ENCODE results near the gene ABLIM2.

The ABLIM2 gene

DNA sequence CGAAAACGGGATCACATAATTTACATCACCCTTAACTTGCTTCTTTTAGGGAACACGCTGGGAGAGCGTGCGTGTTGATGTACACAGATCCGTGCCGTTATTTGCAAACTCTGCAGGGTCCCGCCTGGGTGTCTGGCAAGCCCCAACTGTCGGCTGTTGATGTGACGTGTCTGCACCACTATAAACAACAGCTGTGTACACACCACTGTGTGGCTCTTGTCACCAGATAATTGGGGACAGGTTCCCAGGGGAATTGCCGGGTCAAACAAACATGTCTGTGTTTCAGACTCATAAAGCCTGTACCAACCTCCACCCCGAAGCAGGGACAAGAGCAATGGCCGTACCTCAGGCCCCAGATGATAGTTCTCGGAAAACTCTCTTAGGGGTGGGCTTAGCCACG is 113.9 kb downstream of the ABLIM2 start:
- TF ChIP-seq, protein P1, sequence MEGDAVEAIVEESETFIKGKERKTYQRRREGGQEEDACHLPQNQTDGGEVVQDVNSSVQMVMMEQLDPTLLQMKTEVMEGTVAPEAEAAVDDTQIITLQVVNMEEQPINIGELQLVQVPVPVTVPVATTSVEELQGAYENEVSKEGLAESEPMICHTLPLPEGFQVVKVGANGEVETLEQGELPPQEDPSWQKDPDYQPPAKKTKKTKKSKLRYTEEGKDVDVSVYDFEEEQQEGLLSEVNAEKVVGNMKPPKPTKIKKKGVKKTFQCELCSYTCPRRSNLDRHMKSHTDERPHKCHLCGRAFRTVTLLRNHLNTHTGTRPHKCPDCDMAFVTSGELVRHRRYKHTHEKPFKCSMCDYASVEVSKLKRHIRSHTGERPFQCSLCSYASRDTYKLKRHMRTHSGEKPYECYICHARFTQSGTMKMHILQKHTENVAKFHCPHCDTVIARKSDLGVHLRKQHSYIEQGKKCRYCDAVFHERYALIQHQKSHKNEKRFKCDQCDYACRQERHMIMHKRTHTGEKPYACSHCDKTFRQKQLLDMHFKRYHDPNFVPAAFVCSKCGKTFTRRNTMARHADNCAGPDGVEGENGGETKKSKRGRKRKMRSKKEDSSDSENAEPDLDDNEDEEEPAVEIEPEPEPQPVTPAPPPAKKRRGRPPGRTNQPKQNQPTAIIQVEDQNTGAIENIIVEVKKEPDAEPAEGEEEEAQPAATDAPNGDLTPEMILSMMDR (conservative IDR thresholded peaks at IDR 0.05; ENCODE audit: low read depth, low read length): no peak
- H3K4me3 ChIP-seq (ENCODE audit: low read length): no peak overlapping the region
- DNase-seq (ENCODE audit: low read depth): no peak

DNA sequence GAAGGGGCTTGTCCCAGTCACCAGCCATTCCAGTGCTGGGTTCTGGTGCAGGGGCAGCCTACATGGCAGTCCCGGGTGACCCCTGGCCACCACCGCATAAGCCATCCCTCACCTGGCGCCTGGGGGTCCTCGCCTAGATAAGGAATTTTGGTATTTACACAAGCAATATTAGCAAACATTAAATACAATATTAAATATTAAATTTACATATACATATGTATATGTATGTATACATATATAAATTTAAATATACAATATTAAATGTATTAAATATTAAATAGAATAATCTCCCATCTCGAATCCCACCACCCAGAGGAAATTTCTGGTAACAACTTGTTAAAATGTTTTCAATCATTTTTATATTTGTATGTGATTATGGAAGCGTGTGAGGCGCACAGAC is 114.4 kb downstream of the ABLIM2 start:
- TF ChIP-seq, protein P1 (conservative IDR thresholded peaks at IDR 0.05; ENCODE audit: low read depth, low read length): no peak
- DNase-seq (ENCODE audit: low read depth): no peak
- H3K4me3 ChIP-seq (ENCODE audit: low read length): no peak overlapping the region

DNA sequence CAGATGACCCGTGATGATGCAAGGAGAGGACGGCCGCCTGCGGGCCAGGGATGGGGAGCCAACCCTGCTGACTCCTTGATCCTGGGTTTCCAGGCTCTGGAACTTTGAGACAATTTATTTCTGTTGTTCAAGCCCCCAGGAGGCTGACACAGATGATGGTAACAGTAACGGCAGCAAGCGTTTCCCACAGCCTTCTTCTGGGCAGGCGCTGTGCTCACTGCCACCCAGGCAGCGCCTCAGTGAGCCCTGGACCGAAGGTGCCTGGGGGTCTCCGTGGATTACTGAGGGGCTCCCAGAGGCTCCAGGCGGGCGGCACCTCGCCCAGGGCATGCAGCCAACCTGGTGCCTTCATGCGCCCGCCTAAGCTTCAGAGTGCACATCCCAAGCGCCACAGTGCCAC is 115.0 kb downstream of the ABLIM2 start:
- H3K4me3 ChIP-seq (ENCODE audit: low read length): no peak overlapping the region
- no peak for DNase-seq (ENCODE audit: low read depth)
- TF ChIP-seq, protein P1 (conservative IDR thresholded peaks at IDR 0.05; ENCODE audit: low read depth, low read length): no peak

DNA sequence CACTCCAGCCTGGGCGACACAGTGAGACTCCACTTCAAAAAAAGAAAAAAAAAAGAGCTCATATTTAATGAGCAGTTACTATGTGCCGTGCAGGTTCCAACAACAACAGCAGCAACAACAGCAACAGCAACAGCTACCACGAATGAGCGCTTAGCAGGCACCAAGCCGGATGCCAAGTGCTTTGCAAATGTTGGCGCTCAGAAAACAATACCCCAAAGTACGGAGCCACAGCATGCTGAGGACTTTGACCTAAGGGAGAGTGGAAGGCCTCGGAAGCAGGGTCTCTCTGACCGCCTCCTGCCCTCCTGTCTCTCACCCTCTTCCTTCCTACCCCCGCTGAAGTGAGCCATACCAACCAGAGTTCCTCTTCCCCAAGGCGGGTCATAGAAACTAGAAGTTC is 116.7 kb downstream of the ABLIM2 start:
- TF ChIP-seq, protein P1 (conservative IDR thresholded peaks at IDR 0.05; ENCODE audit: low read depth, low read length): no peak
- H3K4me3 ChIP-seq (ENCODE audit: low read length): no peak overlapping the region
- no peak for DNase-seq (ENCODE audit: low read depth)

DNA sequence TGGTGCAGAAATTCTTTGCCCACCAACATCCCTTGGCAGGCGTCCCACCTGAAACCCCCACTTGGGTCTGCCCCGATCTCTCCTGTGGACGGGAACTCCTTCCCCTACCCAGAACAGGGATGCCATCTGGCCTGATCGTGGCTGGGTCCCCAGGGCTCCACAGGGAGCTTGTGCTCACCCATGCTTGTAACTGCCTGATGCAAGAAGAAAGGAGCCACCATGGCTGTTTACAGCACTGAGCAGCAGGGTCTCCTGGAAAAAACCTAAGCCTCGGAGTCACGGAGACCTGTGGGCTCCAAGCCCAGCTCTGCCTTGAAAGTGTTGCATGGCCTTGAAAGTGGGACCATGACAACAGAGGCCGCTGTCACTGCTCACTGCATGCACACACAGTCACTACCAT is 117.4 kb downstream of the ABLIM2 start:
- no peak for DNase-seq (ENCODE audit: low read depth)
- H3K4me3 ChIP-seq (ENCODE audit: low read length): no peak overlapping the region
- TF ChIP-seq, protein P1 (conservative IDR thresholded peaks at IDR 0.05; ENCODE audit: low read depth, low read length): no peak

DNA sequence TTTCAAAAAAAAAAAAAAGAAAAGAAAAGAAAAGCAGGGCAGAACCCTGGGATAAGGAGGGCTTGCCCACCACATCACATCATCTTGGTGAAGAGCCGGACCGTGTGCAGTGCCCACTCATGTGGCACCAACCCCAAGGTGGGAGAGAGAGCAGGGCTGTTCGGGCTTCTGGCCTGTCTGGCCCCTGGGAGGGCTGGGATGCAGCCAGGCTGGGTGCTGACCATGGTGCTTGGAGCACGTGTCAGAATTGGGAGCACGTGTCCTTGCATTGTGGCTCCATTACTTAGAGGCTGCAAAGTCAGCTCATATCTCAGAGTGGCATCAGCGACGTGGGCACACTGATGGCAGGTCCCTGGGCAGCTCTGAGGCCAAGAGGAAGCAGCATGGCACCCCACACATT is 118.0 kb downstream of the ABLIM2 start:
- H3K4me3 ChIP-seq (ENCODE audit: low read length): no peak overlapping the region
- no peak for DNase-seq (ENCODE audit: low read depth)
- TF ChIP-seq, protein P1 (conservative IDR thresholded peaks at IDR 0.05; ENCODE audit: low read depth, low read length): no peak

DNA sequence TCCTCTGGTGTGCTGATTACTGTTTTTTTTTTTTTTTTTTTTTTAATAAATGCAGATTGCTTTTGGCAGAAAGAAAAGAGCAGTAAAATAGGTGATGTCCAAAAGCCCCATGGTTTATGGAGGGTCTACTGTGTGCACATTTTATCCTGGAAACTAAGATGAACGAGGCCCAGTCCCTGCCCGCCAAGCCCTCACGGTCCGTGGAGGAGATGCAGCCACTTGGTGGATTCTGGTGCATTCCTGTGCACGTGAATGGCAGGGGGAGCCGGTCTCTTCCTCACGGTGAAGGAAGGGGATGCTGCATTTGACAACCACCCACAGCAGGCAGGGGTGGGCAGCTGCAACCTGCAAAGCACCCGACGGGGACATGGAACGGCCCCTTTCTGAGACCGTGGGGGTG is 118.8 kb downstream of the ABLIM2 start:
- H3K4me3 ChIP-seq (ENCODE audit: low read length): no peak overlapping the region
- no peak for DNase-seq (ENCODE audit: low read depth)
- TF ChIP-seq, protein P1 (conservative IDR thresholded peaks at IDR 0.05; ENCODE audit: low read depth, low read length): no peak

Measured in retinal pigment epithelial cell (primary cell).